Keratinocyte (primary cell): ENCODE data around the gene EEF1G. TPM values are rescaled to one million over a fixed set of nuclear protein-coding genes. Genes with fewer than 3 reads are reported as not detected.

Source experiments
- DNase-seq: peaks from one replicate; pipeline ENCODE4 v3.0.0-alpha.2; 2011; ENCODE audit warnings: low read depth, missing footprints, low spot score
- FAIRE-seq: peaks from 2 replicates; lab custom pipeline; 2011; peaks lifted over from hg19 to GRCh38; lab: Jason Lieb, UNC
- H2AFZ ChIP-seq: 2 replicates; pipeline ENCODE4 v1.6.0; 2012; ENCODE audit warnings: low read length, control low read depth, inconsistent platforms; ENCODE audit not compliant: control insufficient read depth
- H3K27ac ChIP-seq: 2 replicates; pipeline ENCODE4 v1.5.1; 2011; ENCODE audit warnings: low read length; ENCODE audit not compliant: control insufficient read depth, insufficient read depth
- H3K27me3 ChIP-seq: 3 replicates; pipeline ENCODE4 v1.6.0; 2011; ENCODE audit warnings: low read length; ENCODE audit not compliant: control insufficient read depth, insufficient read depth; ENCODE audit errors: extremely low read depth
- H3K36me3 ChIP-seq, 2 experiments: 2 replicates in 1 of 2; 3 replicates in 1 of 2; pipeline ENCODE4 v1.5.1; 2011; ENCODE audit warnings: low read length in 2 of 2, mild to moderate bottlenecking in 1 of 2; ENCODE audit not compliant: control insufficient read depth in 2 of 2, insufficient read depth in 2 of 2; ENCODE audit errors: extremely low read depth in 1 of 2
- H3K4me1 ChIP-seq: 3 replicates; pipeline ENCODE4 v1.5.1; 2011; ENCODE audit warnings: low read length; ENCODE audit not compliant: control insufficient read depth, insufficient read depth; ENCODE audit errors: extremely low read depth
- H3K4me2 ChIP-seq: 3 replicates; pipeline ENCODE4 v1.6.0; 2011; ENCODE audit warnings: low read depth, low read length; ENCODE audit not compliant: control insufficient read depth, insufficient read depth; ENCODE audit errors: extremely low read depth
- H3K4me3 ChIP-seq, 3 experiments: fragments of 200-600 bp in 1 of 3; sonication (generic) in 1 of 3; 2 replicates in 2 of 3; 3 replicates in 1 of 3; pipeline ENCODE4 v1.5.1; 2011 to 2016; ENCODE audit warnings: low read length in 3 of 3, mild to moderate bottlenecking in 3 of 3, control low read depth in 2 of 3, inconsistent platforms in 1 of 3, low read depth in 1 of 3, mixed read lengths in 1 of 3, mixed run types in 1 of 3, moderate library complexity in 1 of 3; ENCODE audit not compliant: control insufficient read depth in 2 of 3, insufficient read depth in 2 of 3; ENCODE audit errors: extremely low read depth in 1 of 3
- H3K79me2 ChIP-seq: 2 replicates; pipeline ENCODE4 v1.6.0; 2012; ENCODE audit warnings: low read length; ENCODE audit not compliant: control insufficient read depth, insufficient read depth
- H3K9ac ChIP-seq: 3 replicates; pipeline ENCODE4 v1.6.0; 2011; ENCODE audit warnings: low read length; ENCODE audit not compliant: control insufficient read depth, insufficient read depth; ENCODE audit errors: extremely low read depth
- H3K9me1 ChIP-seq: 3 replicates; pipeline ENCODE4 v1.6.0; 2011; ENCODE audit warnings: low read length; ENCODE audit not compliant: control insufficient read depth, insufficient read depth; ENCODE audit errors: extremely low read depth
- H3K9me3 ChIP-seq: 2 replicates; pipeline ENCODE4 v1.5.1; 2012; ENCODE audit warnings: low read depth, low read length; ENCODE audit not compliant: control insufficient read depth
- H4K20me1 ChIP-seq: 3 replicates; pipeline ENCODE4 v1.6.0; 2011; ENCODE audit warnings: low read length; ENCODE audit not compliant: control insufficient read depth, insufficient read depth; ENCODE audit errors: extremely low read depth
- CTCF ChIP-seq, 3 experiments: IDR thresholded peaks in 1 of 3; conservative IDR thresholded peaks in 1 of 3; optimal IDR thresholded peaks in 1 of 3; 2 replicates in 2 of 3; 3 replicates in 1 of 3; pipeline versions ENCODE3 to v1.5.1; 2011; ENCODE audit warnings: low read length in 3 of 3, mild to moderate bottlenecking in 3 of 3, moderate library complexity in 2 of 3, control low read depth in 1 of 3, inconsistent platforms in 1 of 3; ENCODE audit not compliant: insufficient read depth in 2 of 3; ENCODE audit errors: extremely low read depth in 1 of 3
- EZH2 ChIP-seq: IDR thresholded peaks from one replicate; pipeline ENCODE4 v1.6.1; 2012; ENCODE audit warnings: inconsistent platforms, mild to moderate bottlenecking, low read length, moderate library complexity
- dilution Hi-C: fragments of 300-500 bp; cut with MboI; formaldehyde crosslinking; loops from one replicate; pipeline ENCODE4 v1.7.0; 2020; ENCODE audit warnings: low sequenced_read_pairs; ENCODE audit not compliant: extremely low pct_ligation_motif_present
- polyA plus RNA-seq, 5 experiments: library from polyadenylated mRNA; depleted of rRNA in 3 of 5; stranded (reverse) in 3 of 5; stranded (forward) in 1 of 5; unstranded in 1 of 5; fragments of >200 nt; gene quantifications; 1 replicate in 1 of 5; 2 replicates in 3 of 5; 3 replicates in 1 of 5; pipeline versions ENCODE4 v1.2.1 to v1.2.3, GENCODE V29; 2011 to 2012; ENCODE audit warnings: missing spikeins in 2 of 5, low read depth in 1 of 5, low replicate concordance in 1 of 5

The EEF1G gene
- polyA plus RNA-seq, 1 donor (not counting 4 experiments of a cell fraction or from before 2014, with no cell fraction given): 1,735 TPM

DNA sequence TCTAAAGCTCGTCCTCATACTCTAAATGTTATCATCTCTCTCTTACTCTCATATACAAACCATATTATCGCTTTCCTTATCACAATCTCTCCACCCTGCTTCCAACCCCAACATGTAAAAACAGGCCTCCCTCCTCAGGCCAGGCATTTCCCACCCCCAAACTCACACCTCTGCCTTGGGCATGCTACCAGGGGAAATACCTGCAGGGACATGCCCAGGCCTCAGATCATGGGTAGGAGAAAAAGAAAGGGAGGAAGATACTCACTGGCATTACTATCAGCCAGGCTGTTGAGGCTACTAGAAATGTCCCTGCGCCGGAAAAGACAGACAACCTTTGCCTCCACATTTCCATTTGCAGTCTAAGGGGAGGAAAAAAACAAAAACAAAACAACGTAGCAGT lies 26.2 kb upstream of the EEF1G start:
- Histone ChIP-seq H3K4me2 (peak overlapping the region; percentile 99), H3K4me3 (peak overlapping the region; percentile 77 to 99 (median 86)), H3K27ac (peak overlapping the region; percentile 95), H3K79me2 (peaks cover 48% of the 10 kb centered on the region), H3K9me1 (no peaks in the 10 kb centered on the region), H3K9ac (peak overlapping the region; percentile 95), H3K4me1 (peaks cover 14% of the 10 kb centered on the region), H3K9me3 (no peaks in the 10 kb centered on the region), H4K20me1 (no peaks in the 10 kb centered on the region), H3K27me3 (no peaks in the 10 kb centered on the region), H2AFZ (peak overlapping the region; percentile 41), H3K36me3 (peaks cover 40 to 42% of the 10 kb centered on the region in 2 experiments)
- peak; percentile 87 for FAIRE-seq
- DNase-seq: peak; percentile 92
- TF ChIP-seq CTCF (optimal IDR thresholded peaks at IDR 0.05 in 1 of 3, IDR thresholded peaks at IDR 0.05 in 1 of 3, conservative IDR thresholded peaks at IDR 0.05 in 1 of 3; ENCODE audit: extremely low read depth in 1 of 3, insufficient read depth in 2 of 3, low read length in 3 of 3) (no peak), EZH2 (no peak)
- dilution Hi-C loops: no loop called here

DNA sequence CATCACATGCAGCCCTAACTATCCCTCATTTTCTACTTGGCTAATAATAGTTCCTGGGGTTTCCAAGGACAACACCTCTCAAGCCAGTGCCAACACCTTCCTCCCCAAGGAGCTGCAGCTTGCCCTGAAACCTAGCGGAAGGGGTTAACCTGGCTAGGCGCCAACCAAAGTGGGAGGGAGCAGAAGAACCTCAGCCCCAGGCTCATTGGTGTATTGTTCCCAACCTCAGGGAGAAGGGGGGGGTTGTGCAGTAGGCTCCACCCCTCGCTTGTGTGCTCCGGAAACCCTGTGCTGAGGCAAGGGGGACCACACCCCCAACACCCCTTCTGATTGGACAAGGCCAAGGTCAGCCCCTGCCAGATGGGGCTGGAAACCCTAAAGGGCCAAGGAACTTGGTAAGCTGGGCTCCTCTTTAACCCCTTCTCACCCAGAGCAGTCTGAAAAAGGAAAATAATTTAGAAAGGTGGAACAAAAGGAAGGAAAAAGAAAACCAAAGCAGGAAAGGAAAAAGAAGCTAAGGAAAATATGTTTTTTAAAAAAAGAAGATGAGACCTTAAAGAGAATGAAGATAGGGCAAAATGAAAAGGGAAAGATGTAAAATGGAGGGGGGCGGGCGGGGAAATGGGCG lies 25.5 kb upstream of the EEF1G start:
- dilution Hi-C loops: no loop called here
- no peaks in the 10 kb centered on the region for H3K9me1 ChIP-seq
- TF ChIP-seq EZH2: no peak
- no peaks in the 10 kb centered on the region for H3K27me3 ChIP-seq
- H3K4me1 ChIP-seq: peaks cover 14% of the 10 kb centered on the region
- H3K4me2 ChIP-seq: peak overlapping the region; percentile 99
- no peaks in the 10 kb centered on the region for H4K20me1 ChIP-seq
- peak overlapping the region; percentile 95 for H3K9ac ChIP-seq
- no peak overlapping the region for H2AFZ ChIP-seq
- peak; percentile 62 for FAIRE-seq
- H3K36me3 ChIP-seq: peaks cover 43 to 47% of the 10 kb centered on the region in 2 experiments
- H3K79me2 ChIP-seq: peaks cover 48% of the 10 kb centered on the region
- DNase-seq: peak; percentile 99
- no peaks in the 10 kb centered on the region for H3K9me3 ChIP-seq
- H3K4me3 ChIP-seq: peak overlapping the region; percentile 77 to 99 (median 86)
- peak overlapping the region; percentile 95 for H3K27ac ChIP-seq
